ENCODE results near the gene ANKDD1A.
A peak's percentile ranks its signal among the peaks of the same experiment; 100 is the strongest.

ANKDD1A gene

GRCh38 chr15:64895285-64896065 is 16.2 kb upstream of the ANKDD1A start:
- DNase-seq (ENCODE audit: low read depth): no peak

- DNase-seq (ENCODE audit: low read depth): no peak
These were observed 15.2 kb upstream of the ANKDD1A start for GRCh38 chr15:64896371-64897069.

GRCh38 chr15:64897345-64897985 is 14.2 kb upstream of the ANKDD1A start:
- no peak for DNase-seq (ENCODE audit: low read depth)

- no peak for DNase-seq (ENCODE audit: low read depth)
These were observed 13.3 kb upstream of the ANKDD1A start for GRCh38 chr15:64898406-64898805.

- no peak for DNase-seq (ENCODE audit: low read depth)
These were observed 10.6 kb upstream of the ANKDD1A start for GRCh38 chr15:64901141-64901540.

GRCh38 chr15:64901914-64902313 is 9.8 kb upstream of the ANKDD1A start:
- no peak for DNase-seq (ENCODE audit: low read depth)

- DNase-seq (ENCODE audit: low read depth): no peak
These were observed 8.8 kb upstream of the ANKDD1A start for GRCh38 chr15:64902863-64903262.

GRCh38 chr15:64903326-64903950 is 8.3 kb upstream of the ANKDD1A start:
- no peak for DNase-seq (ENCODE audit: low read depth)

- DNase-seq (ENCODE audit: low read depth): no peak
These were observed 7.5 kb upstream of the ANKDD1A start for GRCh38 chr15:64904189-64904588.

- DNase-seq (ENCODE audit: low read depth): peak; percentile 70
These were observed 6.4 kb upstream of the ANKDD1A start for GRCh38 chr15:64905119-64905831.

- no peak for DNase-seq (ENCODE audit: low read depth)
These were observed 5.8 kb upstream of the ANKDD1A start for GRCh38 chr15:64905941-64906340.

- no peak for DNase-seq (ENCODE audit: low read depth)
These were observed 5.3 kb upstream of the ANKDD1A start for GRCh38 chr15:64906402-64906801.

- DNase-seq (ENCODE audit: low read depth): no peak
These were observed 3.7 kb upstream of the ANKDD1A start for GRCh38 chr15:64907991-64908390.

- DNase-seq (ENCODE audit: low read depth): no peak
These were observed 2.2 kb upstream of the ANKDD1A start for GRCh38 chr15:64909546-64909945.

- DNase-seq (ENCODE audit: low read depth): no peak
These were observed 950 bp downstream of the ANKDD1A start for GRCh38 chr15:64912379-64913325.

GRCh38 chr15:64915518-64916227 is 4.0 kb downstream of the ANKDD1A start:
- no peak for DNase-seq (ENCODE audit: low read depth)

- DNase-seq (ENCODE audit: low read depth): no peak
These were observed 4.7 kb downstream of the ANKDD1A start for GRCh38 chr15:64916365-64916764.

GRCh38 chr15:64917211-64917610 is 5.5 kb downstream of the ANKDD1A start:
- no peak for DNase-seq (ENCODE audit: low read depth)

- DNase-seq (ENCODE audit: low read depth): no peak
These were observed 8.0 kb downstream of the ANKDD1A start for GRCh38 chr15:64919721-64920120.

GRCh38 chr15:64921711-64922110 is 10.0 kb downstream of the ANKDD1A start:
- DNase-seq (ENCODE audit: low read depth): no peak

All from activated gamma-delta T cell treated with anti-CD3 and anti-CD28 coated beads, Interleukin-2, amount 50 U/mL, for 16 hours (primary cell).